B cell (primary cell): Measurements from ENCODE around the gene PRKN.
"Not testable (repeated sequence)": the region's sequence is repeated elsewhere in the genome, so short reads cannot be mapped to it uniquely, and the experiment has no call there.

ENCODE experiments used
- EZH2 ChIP-seq: IDR thresholded peaks from 2 replicates; pipeline ENCODE4 v1.6.1; 2012; ENCODE audit warnings: borderline replicate concordance, low read depth, mild to moderate bottlenecking, moderate library complexity, low read length; ENCODE audit not compliant: insufficient read depth, poor library complexity, severe bottlenecking
- TF ChIP-seq, protein P1 (sequence below): fragments of 200-600 bp; IDR thresholded peaks from one replicate; pipeline ENCODE4 v1.8.0; 2022; ENCODE audit warnings: antibody characterized with exemption, mild to moderate bottlenecking

GRCh38 chr6:161822204-161822603 is 905.4 kb downstream of the PRKN start:
- TF ChIP-seq, protein P1, sequence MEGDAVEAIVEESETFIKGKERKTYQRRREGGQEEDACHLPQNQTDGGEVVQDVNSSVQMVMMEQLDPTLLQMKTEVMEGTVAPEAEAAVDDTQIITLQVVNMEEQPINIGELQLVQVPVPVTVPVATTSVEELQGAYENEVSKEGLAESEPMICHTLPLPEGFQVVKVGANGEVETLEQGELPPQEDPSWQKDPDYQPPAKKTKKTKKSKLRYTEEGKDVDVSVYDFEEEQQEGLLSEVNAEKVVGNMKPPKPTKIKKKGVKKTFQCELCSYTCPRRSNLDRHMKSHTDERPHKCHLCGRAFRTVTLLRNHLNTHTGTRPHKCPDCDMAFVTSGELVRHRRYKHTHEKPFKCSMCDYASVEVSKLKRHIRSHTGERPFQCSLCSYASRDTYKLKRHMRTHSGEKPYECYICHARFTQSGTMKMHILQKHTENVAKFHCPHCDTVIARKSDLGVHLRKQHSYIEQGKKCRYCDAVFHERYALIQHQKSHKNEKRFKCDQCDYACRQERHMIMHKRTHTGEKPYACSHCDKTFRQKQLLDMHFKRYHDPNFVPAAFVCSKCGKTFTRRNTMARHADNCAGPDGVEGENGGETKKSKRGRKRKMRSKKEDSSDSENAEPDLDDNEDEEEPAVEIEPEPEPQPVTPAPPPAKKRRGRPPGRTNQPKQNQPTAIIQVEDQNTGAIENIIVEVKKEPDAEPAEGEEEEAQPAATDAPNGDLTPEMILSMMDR = not testable (repeated sequence)
- not testable (repeated sequence) for TF ChIP-seq EZH2
